COLO829 (cell line): ENCODE data around the gene WFDC10B.
"Not testable (repeated sequence)": the region's sequence is repeated elsewhere in the genome, so short reads cannot be mapped to it uniquely, and the experiment has no call there.

Experiments used
- DNase-seq: peaks from one replicate; pipeline ENCODE4 v3.0.0; 2012; ENCODE audit warnings: low spot score

WFDC10B gene

DNA sequence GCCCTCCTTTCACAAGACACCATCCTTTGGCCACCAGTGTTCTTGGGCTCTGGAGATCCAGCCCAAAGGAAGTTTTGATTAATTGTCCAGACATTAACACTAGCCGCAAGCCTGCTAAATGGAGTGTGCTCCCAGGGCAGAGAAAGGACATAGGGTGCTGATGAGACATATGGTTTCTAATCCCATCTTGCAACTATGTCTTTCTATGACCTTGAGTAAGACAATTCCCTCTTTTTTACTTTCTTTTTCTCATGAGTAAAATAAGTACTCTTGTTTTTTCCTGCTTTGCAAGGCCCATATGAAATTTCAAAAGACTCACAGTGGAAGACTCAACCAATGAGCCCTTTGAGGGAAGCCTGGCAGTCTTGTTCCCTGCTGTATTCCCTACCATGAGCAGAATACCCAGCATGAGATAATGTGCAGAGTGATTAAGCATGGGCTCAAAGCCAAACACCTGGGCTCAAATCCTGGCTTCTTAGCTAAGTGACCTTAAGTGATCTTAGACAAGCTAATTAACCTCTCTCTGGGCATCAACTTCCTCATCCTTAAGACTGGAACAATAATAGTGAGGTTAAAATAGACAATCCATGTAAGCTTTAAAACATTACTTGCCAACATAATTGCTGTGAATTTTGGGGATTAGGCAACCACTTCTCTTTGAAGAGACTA, at the start of gene WFDC10B:
Gene WFDC10B, minus strand, starts transcription at position 51 of the 669 bp plus-strand sequence. CDS start 19,027 bp downstream, outside the sequence.
- DNase-seq = no peak

DNA sequence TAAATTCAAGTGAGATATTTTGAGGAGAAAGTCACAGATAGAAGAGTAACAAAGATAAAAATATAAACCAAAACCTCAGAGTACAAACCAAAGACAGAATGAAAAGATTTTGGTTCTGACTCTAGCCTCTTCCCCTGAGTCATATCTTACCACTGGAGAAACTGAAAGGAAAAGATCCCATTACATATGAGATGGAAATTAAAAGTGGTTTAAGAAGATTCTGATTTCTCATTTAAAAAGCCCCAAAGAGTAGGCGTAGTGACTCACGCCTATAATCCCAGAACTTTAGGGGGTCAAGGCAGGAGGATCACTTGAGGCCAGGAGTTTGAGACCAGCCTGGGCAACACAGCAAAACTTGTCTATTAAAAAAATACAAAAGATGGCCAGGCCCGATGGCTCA, 47.9 kb upstream of the WFDC10B start:
- DNase-seq = no peak

- DNase-seq = no peak
Observed at GRCh38 chr20:45751721-45752120, 46.9 kb upstream of the WFDC10B start.

GRCh38 chr20:45745015-45745414, 40.2 kb upstream of the WFDC10B start:
- DNase-seq = no peak

DNA sequence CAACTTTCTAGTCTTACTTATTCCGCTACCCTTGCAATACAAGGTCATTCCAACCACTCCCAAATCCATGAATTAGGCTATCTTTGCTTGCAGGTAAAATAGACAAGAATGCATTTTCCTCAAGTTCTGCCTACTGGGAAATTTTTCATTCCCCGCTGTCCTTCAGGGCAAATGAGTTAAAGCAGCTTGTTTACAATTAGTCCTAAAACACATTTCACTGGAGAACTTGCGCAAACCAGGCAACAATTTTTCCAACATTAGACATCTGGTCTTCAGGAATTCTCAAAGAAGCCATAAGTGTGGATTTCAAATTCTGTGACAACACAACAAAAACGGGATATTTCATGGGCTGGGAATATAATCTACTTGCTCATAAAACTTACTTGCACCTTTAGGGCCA, 37.8 kb upstream of the WFDC10B start:
- no peak for DNase-seq

DNA sequence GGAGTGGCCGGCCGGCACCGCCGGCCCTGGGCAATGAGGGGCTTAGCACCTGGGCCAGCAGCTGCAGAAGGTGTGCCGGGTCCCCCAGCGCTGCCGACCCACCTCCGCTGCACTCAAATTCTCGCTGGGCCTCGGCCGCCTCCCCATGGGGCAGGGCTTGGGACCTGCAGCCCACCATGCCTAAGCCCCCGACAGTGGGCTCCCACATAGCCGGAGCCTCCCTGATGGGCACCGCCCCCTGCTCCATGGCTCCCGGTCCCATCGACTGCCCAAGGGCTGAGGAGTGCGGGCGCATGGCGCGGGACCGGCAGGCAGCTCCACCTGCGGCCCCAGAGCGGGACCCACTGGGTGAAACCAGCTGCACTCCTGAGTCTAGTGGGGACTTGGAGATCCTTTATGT, 31.2 kb upstream of the WFDC10B start:
- no peak for DNase-seq

GRCh38 chr20:45735552-45735951, 30.7 kb upstream of the WFDC10B start:
- DNase-seq = no peak

DNA sequence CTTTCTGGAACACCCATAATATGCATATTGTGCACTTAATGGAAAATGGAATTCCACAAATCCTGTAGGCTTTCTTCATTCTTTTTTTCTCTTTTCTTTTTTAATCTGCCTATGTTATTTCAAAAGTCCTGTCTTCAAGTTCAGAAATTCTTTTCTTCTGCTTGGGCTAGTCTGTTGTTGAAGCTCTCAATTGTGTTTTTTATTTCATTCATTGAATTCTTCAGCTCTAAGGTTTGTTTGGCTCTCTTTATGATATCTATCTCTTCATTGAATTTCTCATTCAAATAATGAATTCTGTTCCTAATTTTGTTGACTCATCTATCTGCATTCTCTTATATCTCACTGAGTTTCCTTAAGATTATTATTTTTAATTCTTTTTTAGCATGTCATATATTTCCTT, 27.4 kb upstream of the WFDC10B start:
- DNase-seq = no peak

GRCh38 chr20:45727044-45727443, 22.2 kb upstream of the WFDC10B start:
- DNase-seq = no peak

GRCh38 chr20:45725134-45725533, 20.3 kb upstream of the WFDC10B start:
- no peak for DNase-seq

GRCh38 chr20:45722047-45722446, 17.2 kb upstream of the WFDC10B start, which contains the start of gene SPINT4:
Gene SPINT4 (plus strand): TSS chr20:45722347. CDS start chr20:45722368, 21 bp downstream.
- no peak for DNase-seq

DNA sequence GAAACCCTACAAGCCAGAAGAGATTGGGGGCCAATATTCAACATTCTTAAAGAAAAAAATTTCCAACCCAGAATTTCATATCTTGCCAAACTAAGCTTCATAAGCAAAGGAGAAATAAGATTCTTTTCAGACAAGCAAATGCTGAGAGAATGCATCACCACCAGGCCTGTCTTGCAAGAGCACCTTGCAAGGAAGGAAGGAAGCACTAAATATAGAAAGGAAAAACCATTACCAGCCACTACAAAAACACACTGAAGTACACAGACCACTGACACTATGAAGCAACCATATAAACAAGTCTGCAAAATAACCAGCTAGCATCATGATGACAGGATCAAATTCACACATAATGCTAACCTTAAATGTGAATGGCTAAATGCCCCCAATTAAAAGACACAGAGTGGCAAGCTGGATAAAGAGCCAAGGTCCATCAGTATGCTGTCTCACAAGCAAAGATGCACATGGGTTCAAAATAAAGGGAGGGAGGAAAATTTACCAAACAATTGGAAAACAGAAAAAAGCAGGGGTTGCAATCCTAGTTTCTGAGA, 11.4 kb upstream of the WFDC10B start:
- not testable (repeated sequence) for DNase-seq

DNA sequence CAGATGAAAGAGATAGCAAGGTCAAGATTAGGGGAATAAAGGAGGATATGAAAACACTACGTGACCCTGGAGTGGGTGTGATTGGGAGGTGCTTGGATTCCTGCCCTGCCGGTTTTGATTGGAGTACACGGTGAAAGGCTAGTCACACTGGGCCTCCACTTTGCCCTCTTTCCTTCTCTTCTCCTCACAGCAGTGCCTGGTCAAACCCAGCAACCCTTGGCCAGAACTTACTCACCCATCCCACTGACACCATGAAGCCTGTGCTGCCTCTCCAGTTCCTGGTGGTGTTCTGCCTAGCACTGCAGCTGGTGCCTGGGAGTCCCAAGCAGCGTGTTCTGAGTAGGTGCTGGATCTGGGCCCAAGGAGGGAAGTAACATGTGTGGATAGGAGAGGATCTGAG, 2.9 kb downstream of the WFDC10B start, which contains the start of gene WFDC13:
Gene WFDC13, plus strand, starts transcription at position 166 of the 400 bp plus-strand sequence. Its CDS starts 86 bp downstream, at position 252.
- DNase-seq = no peak

- no peak for DNase-seq
Observed at GRCh38 chr20:45701104-45701503, 3.7 kb downstream of the WFDC10B start.

DNA sequence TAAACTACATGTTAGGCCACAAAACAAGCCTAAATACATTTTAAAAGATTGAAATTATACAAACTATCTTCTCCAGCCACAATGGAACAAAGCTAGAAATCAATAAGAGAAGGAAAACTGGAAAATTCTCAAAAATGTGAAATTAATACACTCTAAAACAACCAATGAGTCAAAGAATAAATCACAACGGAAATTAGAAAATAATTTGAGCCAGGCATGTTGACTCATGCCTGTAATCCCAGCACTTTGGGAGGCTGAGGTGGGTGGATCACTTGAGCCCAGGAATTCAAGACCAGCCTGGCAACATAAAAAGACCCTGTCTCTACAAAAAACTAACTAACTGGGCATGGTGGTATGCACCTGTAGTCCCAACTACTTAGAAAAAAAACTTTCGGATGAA, 9.3 kb downstream of the WFDC10B start:
- no peak for DNase-seq

- not testable (repeated sequence) for DNase-seq
Observed at GRCh38 chr20:45693346-45693745, 11.5 kb downstream of the WFDC10B start.

DNA sequence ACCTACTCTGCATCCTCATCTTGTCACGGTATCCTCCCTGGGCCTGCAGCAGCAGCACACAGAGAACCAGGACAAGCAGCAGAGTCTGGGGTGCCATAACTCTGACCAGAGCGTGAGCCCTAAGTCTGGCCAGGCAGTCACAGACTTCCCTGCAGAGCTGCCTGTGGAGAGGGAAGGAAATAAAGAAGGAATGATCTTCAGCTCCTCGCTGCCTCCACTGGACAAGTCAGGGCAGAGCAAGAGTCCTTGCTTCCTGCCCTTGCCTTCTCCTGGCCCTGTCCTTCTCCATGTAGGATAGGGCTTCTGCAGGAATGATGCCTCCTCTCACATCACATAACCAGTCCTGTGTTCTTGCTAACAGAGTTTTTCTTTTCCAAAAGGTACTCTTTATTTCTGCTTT, 18.9 kb downstream of the WFDC10B start:
- DNase-seq = no peak

GRCh38 chr20:45679650-45680049, 25.2 kb downstream of the WFDC10B start:
- DNase-seq = no peak

- no peak for DNase-seq
Observed at GRCh38 chr20:45672765-45673164, 32.1 kb downstream of the WFDC10B start.

GRCh38 chr20:45670139-45670538, 34.7 kb downstream of the WFDC10B start, which contains the start of gene WFDC11:
Gene WFDC11 (minus strand): TSS chr20:45670239. CDS start chr20:45650600, 19,639 bp downstream.
- no peak for DNase-seq

- not testable (repeated sequence) for DNase-seq
Observed at GRCh38 chr20:45657038-45657437, 47.8 kb downstream of the WFDC10B start.

DNA sequence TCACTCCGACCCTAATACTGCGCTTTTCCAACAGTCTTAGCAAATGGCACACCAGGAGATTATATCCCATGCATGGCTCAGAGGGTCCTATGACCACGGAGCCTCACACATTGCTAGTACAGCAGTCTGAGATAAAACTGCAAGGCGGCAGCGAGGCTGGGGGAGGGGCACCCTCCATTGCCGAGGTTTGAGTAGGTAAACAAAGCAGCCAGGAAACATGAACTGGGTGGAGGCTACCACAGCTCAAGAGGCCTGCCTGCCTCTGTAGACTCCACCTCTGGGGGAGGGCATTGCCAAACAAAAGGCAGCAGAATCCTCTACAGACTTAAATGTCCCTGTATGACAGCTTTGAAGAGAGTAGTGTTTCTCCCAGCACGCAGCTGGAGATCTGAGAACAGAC, 53.1 kb downstream of the WFDC10B start:
- not testable (repeated sequence) for DNase-seq

DNA sequence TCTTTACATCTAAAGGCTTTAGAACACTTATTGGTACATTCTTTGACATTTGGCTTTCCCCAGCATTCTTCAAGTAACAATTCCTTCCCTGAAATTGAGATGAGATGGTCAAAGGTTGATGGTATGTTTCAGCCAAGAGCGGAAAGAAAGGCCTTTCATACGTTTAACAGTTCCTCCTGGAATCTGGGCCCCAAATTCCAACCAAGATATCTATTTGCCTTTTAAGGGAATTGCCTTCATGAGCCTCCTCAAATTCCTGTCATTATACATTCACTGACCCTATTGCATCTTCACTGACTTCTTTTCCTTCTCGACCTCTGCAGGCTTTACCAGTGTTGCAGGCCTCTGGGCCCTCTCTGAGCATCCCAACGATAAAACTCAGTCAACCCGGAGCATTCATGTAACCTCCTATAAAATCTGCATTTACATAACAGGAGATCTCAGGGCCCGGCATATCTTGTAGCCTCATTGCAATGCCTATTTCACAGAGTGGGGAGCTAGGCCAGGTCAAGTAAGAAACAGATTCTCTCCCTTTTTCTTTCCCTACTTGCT, 55.4 kb downstream of the WFDC10B start:
- DNase-seq = no peak
